AG09309 (cell line): Measurements from ENCODE around the gene CCNO.
A peak's percentile ranks its signal among the peaks of the same experiment; 100 is the strongest.

ENCODE experiments used
- DNase-seq: peaks from one replicate; pipeline ENCODE4 v3.0.0-alpha.2; 2010; ENCODE audit warnings: low read depth
- H3K4me3 ChIP-seq: 2 replicates; pipeline ENCODE4 v1.5.1; 2011; ENCODE audit warnings: mild to moderate bottlenecking, low read depth, low read length, moderate library complexity; ENCODE audit not compliant: control insufficient read depth
- CTCF ChIP-seq: IDR thresholded peaks from 2 replicates; pipeline ENCODE4 v1.5.1; 2011; ENCODE audit warnings: mild to moderate bottlenecking, low read depth, low read length, inconsistent platforms; ENCODE audit not compliant: insufficient read depth, control insufficient read depth; ENCODE audit errors: missing control alignments

Gene CCNO

GRCh38 chr5:55227664-55228430, 5.6 kb downstream of the CCNO start:
- DNase-seq, result no peak
- peak overlapping the region; percentile 47 for H3K4me3 ChIP-seq
- no peak for TF ChIP-seq CTCF

- H3K4me3 ChIP-seq, result peak within 1 kb of the TSS; percentile 47
- DNase-seq, result no peak
- TF ChIP-seq CTCF, result peak; percentile 14
Observed at GRCh38 chr5:55226934-55227663, 6.3 kb downstream of the CCNO start, which contains the start of gene MCIDAS. Gene MCIDAS, minus strand, starts transcription at chr5:55227315. Its CDS starts 177 bp downstream, at chr5:55227138.

GRCh38 chr5:55226027-55226933, 7.1 kb downstream of the CCNO start:
- peak overlapping the region; percentile 47 for H3K4me3 ChIP-seq
- peak; percentile 74 for TF ChIP-seq CTCF
- no peak for DNase-seq

GRCh38 chr5:55225346-55225745, 8.1 kb downstream of the CCNO start:
- no peak for DNase-seq
- H3K4me3 ChIP-seq, result no peak overlapping the region
- TF ChIP-seq CTCF, result no peak

GRCh38 chr5:55223812-55224240, 9.6 kb downstream of the CCNO start:
- no peak overlapping the region for H3K4me3 ChIP-seq
- TF ChIP-seq CTCF, result no peak
- no peak for DNase-seq
